Epidermal melanocyte (primary cell): ENCODE results near the gene SLC16A5.
A peak's percentile ranks its signal among the peaks of the same experiment; 100 is the strongest.
"Not testable (repeated sequence)": the region's sequence is repeated elsewhere in the genome, so short reads cannot be mapped to it uniquely, and the experiment has no call there.

Experiments
- DNase-seq: peaks from one replicate; pipeline ENCODE4 v3.0.0; 2011; ENCODE audit warnings: low spot score; ENCODE audit not compliant: insufficient read length

Gene SLC16A5

DNA sequence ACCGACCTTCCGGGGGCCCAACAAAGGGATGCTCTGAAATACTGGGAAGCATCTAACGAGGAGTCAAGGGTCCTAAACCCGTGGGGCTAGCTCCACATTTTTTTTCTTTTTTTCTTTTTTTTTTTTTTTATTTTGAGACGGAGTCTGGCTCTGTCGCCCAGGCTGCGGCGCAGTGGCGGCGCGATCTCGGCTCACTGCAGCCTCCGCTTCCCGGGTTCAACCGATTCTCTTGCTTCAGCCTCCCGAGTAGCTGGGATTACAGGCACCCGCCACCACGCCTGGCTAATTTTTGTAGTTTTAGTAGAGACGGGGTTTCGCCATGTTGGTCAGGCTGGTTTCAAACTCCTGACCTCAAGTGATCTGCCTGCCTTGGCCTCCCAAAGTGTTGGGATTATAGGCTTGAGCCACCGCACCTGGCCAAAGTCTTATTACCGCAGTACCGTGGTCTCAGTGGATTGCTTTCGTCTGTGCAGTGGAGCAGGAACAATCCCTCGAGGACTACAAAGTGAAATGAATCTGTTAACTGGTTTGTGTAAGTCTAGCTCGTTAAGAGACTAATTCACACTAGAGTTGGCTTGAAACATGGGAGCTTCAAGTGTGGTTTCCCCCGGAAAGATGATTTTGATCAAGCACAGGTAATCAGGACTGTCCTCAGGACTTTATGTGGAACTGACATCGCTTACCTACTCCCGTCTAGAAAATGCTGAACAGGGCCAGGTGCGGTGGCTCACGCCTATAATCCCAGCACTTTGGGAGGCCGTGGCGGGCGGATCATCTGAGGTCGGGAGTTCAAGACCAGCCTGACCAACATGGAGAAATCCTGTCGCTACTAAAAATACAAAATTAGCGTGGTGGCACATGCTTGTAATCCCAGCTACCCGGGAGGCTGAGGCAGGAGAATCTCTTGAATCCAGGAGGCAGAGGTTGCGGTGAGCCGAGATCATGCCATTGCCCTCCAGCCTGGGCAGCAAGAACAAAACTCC is 44.6 kb downstream of the SLC16A5 start:
- DNase-seq = not testable (repeated sequence)

GRCh38 chr17:75133001-75133400 is 45.2 kb downstream of the SLC16A5 start:
- DNase-seq = no peak

GRCh38 chr17:75133607-75134347 is 46.0 kb downstream of the SLC16A5 start:
- not testable (repeated sequence) for DNase-seq

DNA sequence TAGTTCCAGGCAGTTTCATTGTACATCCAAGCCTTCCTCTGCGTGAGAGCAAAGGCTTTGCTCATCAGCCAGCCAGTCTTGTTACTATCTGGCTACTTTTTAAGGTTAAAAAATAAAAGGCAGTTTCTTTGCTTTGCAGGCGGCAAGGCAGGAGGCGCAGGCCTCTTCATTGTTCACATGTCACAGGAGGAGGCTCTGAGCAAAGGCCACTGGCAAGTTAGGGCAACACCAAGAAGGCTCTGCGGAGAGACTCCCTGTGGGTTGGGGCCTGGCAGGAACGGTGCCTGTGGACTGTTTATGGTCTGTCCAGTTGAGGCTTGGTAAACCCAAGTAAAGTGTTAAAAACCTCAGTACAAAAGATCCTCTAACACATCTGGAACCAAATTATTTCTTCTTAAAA is 47.7 kb downstream of the SLC16A5 start:
- no peak for DNase-seq

- no peak for DNase-seq
These were observed 48.2 kb downstream of the SLC16A5 start for GRCh38 chr17:75135946-75136345.

DNA sequence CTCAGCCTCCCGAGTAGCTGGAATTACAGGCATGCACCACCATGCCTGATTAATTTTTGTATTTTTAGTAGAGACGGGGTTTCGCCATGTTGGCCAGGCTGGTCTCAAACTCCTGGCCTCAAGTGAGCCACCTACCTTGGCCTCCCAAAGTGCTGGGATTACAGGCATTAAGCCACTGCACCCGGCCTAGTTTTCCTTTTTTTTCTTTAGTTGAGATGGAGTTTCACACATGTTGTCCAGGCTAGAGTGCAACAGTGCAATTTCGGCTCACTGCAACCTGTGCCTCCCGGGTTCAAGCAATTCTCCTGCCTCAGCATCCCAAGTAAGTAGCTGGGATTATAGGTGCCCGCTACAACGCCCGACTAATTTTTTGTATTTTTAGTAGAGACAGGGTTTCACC is 50.0 kb downstream of the SLC16A5 start:
- DNase-seq = not testable (repeated sequence)

- no peak for DNase-seq
These were observed 50.8 kb downstream of the SLC16A5 start for GRCh38 chr17:75138519-75138918.

DNA sequence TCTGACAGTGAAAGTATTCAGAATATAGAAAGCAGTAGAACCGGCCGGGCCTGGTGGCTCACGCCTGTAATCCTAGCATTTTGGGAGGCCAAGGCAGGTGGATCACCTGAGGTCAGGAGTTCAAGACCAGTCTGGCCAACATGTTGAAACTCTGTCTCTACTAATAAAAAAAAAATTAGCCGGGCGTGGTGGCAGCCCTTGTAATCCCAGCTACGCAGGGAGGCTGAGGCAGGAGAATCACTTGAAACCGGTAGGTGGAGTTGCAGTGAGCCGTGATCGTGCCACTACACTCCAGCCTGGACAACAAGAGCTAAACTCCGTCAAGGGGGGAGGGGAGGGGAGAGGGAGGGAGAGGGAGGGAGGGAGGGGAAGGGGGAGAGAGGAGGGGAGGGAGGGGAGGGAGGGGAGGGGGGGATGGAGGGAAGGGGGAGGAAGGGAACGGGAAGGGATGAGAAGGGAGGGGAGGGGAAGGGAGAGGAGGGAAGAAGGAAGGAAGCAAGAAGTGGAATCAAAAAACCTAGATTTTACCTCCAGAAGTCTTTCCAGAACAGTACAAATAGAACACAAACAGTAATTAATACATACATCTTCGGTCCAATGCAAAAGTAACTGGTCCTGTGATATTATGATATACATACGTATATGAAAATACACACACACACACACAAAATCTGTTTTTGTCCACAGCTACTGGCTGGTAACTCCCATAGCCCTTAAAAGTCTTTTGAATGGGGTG is 54.6 kb downstream of the SLC16A5 start:
- no peak for DNase-seq

DNA sequence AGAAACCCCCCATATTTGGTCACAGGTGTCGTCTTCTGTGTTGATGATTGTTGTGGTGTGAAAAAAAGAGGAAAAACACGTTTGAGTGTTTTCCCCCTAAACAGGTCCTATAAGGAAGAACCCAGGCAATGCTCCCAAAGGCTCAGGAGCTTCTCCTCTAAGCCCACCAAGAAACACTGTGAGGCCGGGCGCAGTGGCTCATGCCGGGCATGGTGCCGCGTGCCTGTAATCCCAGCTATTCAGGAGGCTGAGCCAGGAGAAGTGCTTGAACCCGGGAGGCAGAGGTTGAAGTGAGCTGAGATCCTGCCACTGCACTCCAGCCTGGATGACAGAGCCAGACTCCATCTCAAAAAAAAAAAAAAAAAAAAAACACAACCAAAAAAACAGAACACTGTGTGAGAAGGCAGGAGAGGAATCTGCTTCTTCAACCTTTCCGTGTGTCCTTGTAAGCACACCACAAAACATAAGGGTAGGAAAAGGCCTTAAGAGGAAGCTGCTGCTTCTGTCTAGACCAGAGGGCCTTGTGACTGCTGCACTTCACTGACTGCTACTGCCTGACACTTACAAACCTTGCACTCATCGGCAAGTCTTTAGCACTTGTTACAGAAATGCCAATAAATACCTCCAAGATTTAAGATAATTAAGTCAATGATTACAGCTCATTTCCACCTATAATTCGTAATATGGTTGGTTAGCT is 57.2 kb downstream of the SLC16A5 start:
- no peak for DNase-seq

DNA sequence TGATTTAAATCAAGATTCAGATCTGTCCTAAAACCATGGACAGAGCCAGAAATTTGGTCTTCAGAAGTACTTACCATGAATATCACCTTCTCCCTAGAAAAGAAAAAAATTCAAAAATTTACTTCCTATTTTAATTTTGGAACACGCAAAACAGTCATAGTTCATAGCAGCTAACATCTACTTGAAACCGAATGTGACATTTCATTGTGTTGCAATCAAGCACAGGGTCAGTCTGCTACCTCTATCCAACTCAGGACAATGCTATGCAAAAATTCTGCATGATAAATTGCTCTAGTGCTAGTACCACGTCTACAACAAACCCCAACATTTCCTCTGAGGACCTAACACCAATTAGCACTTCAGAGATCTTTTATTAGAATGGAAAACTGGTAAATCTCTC is 58.8 kb downstream of the SLC16A5 start:
- no peak for DNase-seq

- DNase-seq = no peak
These were observed 60.3 kb downstream of the SLC16A5 start for GRCh38 chr17:75147878-75148546.

GRCh38 chr17:75151930-75152329 is 64.2 kb downstream of the SLC16A5 start:
- no peak for DNase-seq

GRCh38 chr17:75152523-75152921 is 64.8 kb downstream of the SLC16A5 start:
- DNase-seq = no peak

- no peak for DNase-seq
These were observed 65.4 kb downstream of the SLC16A5 start for GRCh38 chr17:75152922-75153779.

- peak; percentile 16 for DNase-seq
These were observed 66.0 kb downstream of the SLC16A5 start for GRCh38 chr17:75153780-75154194.

DNA sequence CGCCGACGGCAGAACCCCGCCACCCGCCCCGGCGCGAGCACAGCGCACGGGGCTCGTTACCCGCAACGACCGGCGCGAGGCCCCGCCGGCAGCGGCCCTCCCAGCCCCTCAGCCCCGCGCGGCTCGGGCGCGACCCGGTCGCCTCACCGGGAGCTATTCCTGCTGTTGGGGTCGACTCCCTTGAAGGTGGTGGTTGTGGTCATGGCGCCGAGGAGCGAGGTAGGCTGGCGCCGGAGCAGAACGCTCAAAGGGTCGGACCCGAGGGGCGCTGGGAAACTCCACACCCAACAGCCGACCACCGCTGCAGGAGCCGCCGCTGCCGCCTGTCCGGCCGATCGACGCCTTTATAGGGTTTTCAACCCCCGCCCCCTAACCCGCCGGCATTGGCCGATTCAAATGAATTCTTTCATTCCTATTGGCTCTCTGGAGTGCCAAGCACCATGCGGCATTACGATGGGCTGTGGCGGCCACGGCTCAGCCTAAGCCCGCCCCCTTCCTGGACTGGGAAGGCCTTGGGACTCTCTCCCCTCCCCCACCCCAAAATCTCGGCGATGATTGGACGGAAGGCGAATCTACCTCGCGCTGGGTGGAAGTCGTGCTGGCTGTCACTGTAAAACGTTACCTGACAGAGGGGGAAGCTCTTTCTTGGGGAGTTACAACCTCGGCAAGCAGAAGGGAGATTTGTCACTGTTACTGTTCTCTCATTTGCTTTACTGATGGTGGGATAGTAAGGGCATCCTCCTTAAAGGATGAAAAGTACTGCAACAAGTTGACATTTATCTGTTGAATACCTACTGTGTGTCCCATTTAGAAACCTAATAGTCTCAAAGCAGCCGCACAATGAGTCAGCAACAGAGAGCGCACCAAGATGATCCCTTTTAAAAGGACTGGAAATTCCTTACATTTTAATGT is 66.7 kb downstream of the SLC16A5 start, which contains the start of gene JPT1:
TSS of gene JPT1 (minus strand) at position 318 of the 912 bp plus-strand sequence. CDS start at position 203, 115 bp downstream.
- peak; percentile 94 for DNase-seq

GRCh38 chr17:75155191-75155601 is 67.4 kb downstream of the SLC16A5 start:
- no peak for DNase-seq
